Adrenal gland (tissue), 5 donors: ENCODE measurements around the gene SLC13A3.

Experiments
- POLR2A ChIP-seq, 2 donors: fragments of 450-650 bp; IDR thresholded peaks; one replicate each; pipeline ENCODE4 v1.6.1; 2017; ENCODE audit warnings: antibody characterized with exemption in 2 of 2, mild to moderate bottlenecking in 2 of 2, moderate library complexity in 1 of 2
- TF ChIP-seq, protein P1 (sequence below), 6 experiments: fragments of 450-650 bp in 4 of 6; fragments of 200-600 bp in 2 of 6; sonication (generic) in 1 of 6; IDR thresholded peaks; 1 replicate in 5 of 6; 2 replicates in 1 of 6; pipeline versions ENCODE4 v1.5.1 to v1.8.0; 2016 to 2021; ENCODE audit warnings: antibody characterized with exemption in 6 of 6, mild to moderate bottlenecking in 2 of 6, moderate library complexity in 1 of 6
- donor health status: DM: no; HTN: no; CAD: no.

DNA sequence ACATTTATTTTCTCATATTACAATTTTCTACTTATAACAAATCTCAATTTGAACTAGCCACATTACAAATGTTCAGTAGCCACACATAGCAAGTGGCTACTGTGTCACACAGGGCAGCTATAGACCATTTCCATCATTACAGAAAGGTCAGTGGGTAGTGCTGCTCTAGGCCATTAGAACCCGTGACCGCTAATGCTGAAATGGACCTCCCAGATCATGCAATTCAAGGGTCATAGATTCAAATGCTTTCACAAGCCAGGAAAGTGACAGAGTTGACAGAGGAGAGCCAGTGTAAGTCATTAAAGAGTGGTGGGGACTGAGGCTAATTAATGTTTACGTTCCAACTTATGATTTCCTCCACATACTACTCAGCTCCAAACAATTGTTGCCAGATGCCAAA is 97.3 kb downstream of the SLC13A3 start:
- TF ChIP-seq, protein P1, sequence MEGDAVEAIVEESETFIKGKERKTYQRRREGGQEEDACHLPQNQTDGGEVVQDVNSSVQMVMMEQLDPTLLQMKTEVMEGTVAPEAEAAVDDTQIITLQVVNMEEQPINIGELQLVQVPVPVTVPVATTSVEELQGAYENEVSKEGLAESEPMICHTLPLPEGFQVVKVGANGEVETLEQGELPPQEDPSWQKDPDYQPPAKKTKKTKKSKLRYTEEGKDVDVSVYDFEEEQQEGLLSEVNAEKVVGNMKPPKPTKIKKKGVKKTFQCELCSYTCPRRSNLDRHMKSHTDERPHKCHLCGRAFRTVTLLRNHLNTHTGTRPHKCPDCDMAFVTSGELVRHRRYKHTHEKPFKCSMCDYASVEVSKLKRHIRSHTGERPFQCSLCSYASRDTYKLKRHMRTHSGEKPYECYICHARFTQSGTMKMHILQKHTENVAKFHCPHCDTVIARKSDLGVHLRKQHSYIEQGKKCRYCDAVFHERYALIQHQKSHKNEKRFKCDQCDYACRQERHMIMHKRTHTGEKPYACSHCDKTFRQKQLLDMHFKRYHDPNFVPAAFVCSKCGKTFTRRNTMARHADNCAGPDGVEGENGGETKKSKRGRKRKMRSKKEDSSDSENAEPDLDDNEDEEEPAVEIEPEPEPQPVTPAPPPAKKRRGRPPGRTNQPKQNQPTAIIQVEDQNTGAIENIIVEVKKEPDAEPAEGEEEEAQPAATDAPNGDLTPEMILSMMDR (IDR thresholded peaks at IDR 0.05): no peak
- no peak for TF ChIP-seq POLR2A (IDR thresholded peaks at IDR 0.05)
